BLaER1 treated with 17β-estradiol and CSF1 and Interleukin-3, amounts not matched to agents 10 nM and 100 nM (cell line): Measurements from ENCODE around the gene PTPRE.

Experiments
- H3K27ac ChIP-seq, 11 experiments: shearing (Covaris generic); formaldehyde crosslinking; 2 replicates each; pipeline ENCODE4 v1.8.1; 2022
- H3K27me3 ChIP-seq, 11 experiments: shearing (Covaris generic); formaldehyde crosslinking; 2 replicates each; pipeline ENCODE4 v1.8.1; 2022
- H3K36me3 ChIP-seq, 11 experiments: shearing (Covaris generic); formaldehyde crosslinking; 2 replicates each; pipeline ENCODE4 v1.8.1; 2022
- H3K4me1 ChIP-seq, 10 experiments: shearing (Covaris generic); formaldehyde crosslinking; 2 replicates each; pipeline ENCODE4 v1.8.1; 2022
- H3K4me2 ChIP-seq, 11 experiments: shearing (Covaris generic); formaldehyde crosslinking; 2 replicates each; pipeline ENCODE4 v1.8.1; 2022
- H3K4me3 ChIP-seq, 10 experiments: shearing (Covaris generic); formaldehyde crosslinking; 2 replicates each; pipeline ENCODE4 v1.8.1; 2022
- H3K9ac ChIP-seq, 11 experiments: shearing (Covaris generic); formaldehyde crosslinking; 2 replicates each; pipeline ENCODE4 v1.8.1; 2022
- H3K9me3 ChIP-seq, 11 experiments: shearing (Covaris generic); formaldehyde crosslinking; replicated peaks in 1 of 11; 2 replicates each; pipeline ENCODE4 v1.8.1; 2022
- H4K20me1 ChIP-seq, 11 experiments: shearing (Covaris generic); formaldehyde crosslinking; 2 replicates each; pipeline ENCODE4 v1.8.1; 2022
- Cebpa-rat ChIP-seq, 11 experiments: shearing (Covaris generic); IDR thresholded peaks; 2 replicates each; pipeline ENCODE4 v1.8.1; 2022

The PTPRE gene

DNA sequence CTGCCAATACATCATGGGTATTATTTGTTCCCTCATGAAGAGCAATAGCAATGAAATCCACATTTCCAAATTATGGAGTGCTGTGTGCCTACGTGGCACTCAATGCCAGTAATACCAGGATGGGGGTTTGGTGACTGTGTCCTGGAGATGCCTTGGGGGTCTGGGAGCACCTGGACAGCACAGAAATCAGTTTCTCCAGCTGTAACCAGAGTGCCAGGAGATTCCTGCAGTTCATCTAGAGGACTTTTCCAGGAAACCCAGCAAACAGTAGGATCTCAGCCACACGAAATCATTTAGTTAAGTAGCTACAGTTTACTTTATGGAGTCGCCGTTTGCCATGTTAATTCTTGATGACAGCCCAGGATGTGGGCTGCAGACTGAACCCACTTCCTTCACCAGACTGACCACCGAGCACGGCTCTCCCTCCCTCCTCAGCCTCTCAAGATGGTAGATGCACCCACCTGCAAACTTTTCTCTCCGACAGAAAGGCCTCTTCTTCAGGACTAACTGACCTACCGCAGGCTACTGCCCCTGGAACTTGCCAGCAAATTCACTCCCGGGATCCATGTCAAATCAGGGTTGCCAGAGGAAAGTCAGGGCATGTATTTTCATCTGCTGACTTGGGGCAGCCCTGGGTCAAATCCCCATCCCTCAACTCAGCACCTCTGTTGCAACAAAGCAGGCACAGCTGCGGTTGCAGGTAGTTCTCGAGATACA, 189.0 kb downstream of the PTPRE start:
- peak overlapping the region; percentile 22 to 77 (median 45) for H3K4me2 ChIP-seq
- H3K9me3 ChIP-seq, result no peaks in the 10 kb centered on the region
- peak overlapping the region in 1 of 11 experiments; percentile 1; a peak in 1 of 22 replicates for H3K27ac ChIP-seq
- peaks cover 13 to 40% (median 27%) of the 10 kb centered on the region in 10 experiments for H3K4me1 ChIP-seq
- TF ChIP-seq Cebpa-rat (IDR thresholded peaks at IDR 0.05), result no peak
- peaks cover 0 to 72% (median 51%) of the 10 kb centered on the region in 11 experiments; a peak in 15 of 22 replicates for H4K20me1 ChIP-seq
- H3K4me3 ChIP-seq, result no peak overlapping the region
- no peaks in the 10 kb centered on the region for H3K27me3 ChIP-seq
- no peak overlapping the region; a peak in 1 of 22 replicates for H3K9ac ChIP-seq
- H3K36me3 ChIP-seq, result peaks cover 0 to 65% (median 56%) of the 10 kb centered on the region in 11 experiments; a peak in 20 of 22 replicates

DNA sequence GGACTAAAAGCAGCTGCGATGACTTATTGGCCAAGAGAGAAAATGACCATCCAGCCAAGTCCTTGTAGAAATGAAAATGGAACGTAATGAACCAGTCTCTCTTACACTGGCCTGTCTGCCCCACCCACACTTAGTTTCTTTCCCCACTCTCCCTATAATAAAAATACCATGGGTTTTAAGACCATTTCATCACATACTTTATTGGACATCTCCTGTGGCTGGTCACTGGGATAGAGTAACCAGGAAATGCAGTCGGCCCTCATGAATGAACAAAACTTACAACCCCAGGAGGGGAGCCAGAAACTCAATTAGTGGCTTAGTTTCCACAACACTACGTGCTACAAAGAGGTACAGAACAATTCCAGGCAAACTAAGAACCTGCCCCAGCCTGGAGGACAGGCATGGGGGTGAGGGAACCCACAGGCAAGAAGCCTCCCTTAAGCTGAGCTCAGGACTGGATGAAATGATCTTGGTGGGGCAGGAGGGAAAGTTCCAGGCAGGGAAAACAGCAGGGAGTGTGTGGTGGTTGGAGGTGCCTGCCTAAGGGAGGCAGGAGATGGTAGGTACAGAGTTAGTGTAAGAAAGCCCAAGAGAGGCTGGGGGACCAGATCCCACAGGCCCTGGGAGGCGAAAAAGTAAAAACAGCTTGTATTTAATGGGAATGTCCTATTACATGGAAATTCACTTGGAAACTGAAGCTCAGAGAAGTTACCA, 189.7 kb downstream of the PTPRE start:
- Histone ChIP-seq H3K4me2 (peak overlapping the region; percentile 22 to 77 (median 45); a peak in 20 of 22 replicates), H3K36me3 (peaks cover 0 to 72% (median 64%) of the 10 kb centered on the region in 11 experiments; a peak in 20 of 22 replicates), H3K9me3 (no peaks in the 10 kb centered on the region), H4K20me1 (peaks cover 0 to 79% (median 58%) of the 10 kb centered on the region in 11 experiments; a peak in 15 of 22 replicates), H3K9ac (no peak overlapping the region), H3K4me1 (peaks cover 14 to 40% (median 27%) of the 10 kb centered on the region in 10 experiments), H3K27me3 (no peaks in the 10 kb centered on the region), H3K4me3 (no peak overlapping the region), H3K27ac (0 out of 22 replicates have a peak overlapping the region, but pooled peaks of 1 of the 11 experiments have one; percentile 1)
- TF ChIP-seq Cebpa-rat (IDR thresholded peaks at IDR 0.05), result no peak

DNA sequence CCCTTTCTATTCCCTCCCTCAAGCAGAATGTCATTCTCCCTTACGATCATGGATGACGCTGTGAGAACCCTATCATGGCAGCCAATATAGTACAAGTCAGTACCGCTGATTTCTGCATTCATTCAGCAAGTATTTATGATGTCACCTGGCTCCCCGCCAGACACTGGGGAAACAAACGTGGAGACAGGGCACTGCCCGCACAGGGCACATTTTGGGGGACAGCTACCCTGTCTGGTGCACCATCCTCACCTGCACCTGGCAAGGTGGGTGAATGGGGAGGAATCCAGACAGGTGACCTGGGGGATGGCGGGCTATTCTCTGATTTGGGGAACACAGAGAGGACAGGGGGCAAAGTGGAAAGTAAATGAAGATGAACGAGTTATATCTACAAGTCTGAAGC, 190.9 kb downstream of the PTPRE start:
- peaks cover 0 to 91% (median 67%) of the 10 kb centered on the region in 11 experiments; a peak in 16 of 22 replicates for H4K20me1 ChIP-seq
- H3K4me3 ChIP-seq, result no peak overlapping the region
- H3K9ac ChIP-seq, result no peak overlapping the region
- no peaks in the 10 kb centered on the region for H3K27me3 ChIP-seq
- no peaks in the 10 kb centered on the region for H3K9me3 ChIP-seq
- no peak overlapping the region for H3K27ac ChIP-seq
- H3K4me2 ChIP-seq, result peak overlapping the region in 3 of 11 experiments; percentile 13 to 71 (median 19); a peak in 4 of 22 replicates
- H3K4me1 ChIP-seq, result peaks cover 18 to 44% (median 28%) of the 10 kb centered on the region in 10 experiments
- H3K36me3 ChIP-seq, result peaks cover 0 to 84% (median 75%) of the 10 kb centered on the region in 11 experiments; a peak in 20 of 22 replicates
- no peak for TF ChIP-seq Cebpa-rat (IDR thresholded peaks at IDR 0.05)

DNA sequence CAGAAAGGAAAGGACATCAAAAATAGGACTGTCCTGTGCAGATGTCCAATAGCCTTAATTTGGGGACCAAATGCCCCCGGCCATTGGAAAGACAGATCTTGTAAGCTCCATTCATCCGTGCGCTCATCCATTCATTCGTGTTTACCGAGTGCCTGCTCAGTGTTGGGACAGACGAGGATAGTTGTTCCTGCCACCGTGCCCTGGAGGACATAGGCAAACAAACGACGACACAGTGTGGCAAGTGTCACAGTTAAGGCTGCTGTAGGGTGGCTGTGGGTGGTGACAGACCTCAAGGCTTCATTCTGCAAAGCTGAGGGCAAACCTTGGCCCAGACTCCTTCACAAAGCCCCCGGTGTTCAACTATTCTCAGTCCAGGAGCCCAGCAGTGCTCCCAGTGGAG, 191.7 kb downstream of the PTPRE start:
- Histone ChIP-seq H4K20me1 (peaks cover 0 to 95% (median 76%) of the 10 kb centered on the region in 11 experiments; a peak in 16 of 22 replicates), H3K9ac (no peak overlapping the region), H3K27ac (no peak overlapping the region), H3K36me3 (peaks cover 0 to 92% (median 83%) of the 10 kb centered on the region in 11 experiments; a peak in 20 of 22 replicates), H3K4me1 (peaks cover 18 to 45% (median 29%) of the 10 kb centered on the region in 10 experiments), H3K4me2 (peak overlapping the region in 1 of 11 experiments; percentile 19; a peak in 1 of 22 replicates), H3K27me3 (no peaks in the 10 kb centered on the region), H3K4me3 (no peak overlapping the region), H3K9me3 (no peaks in the 10 kb centered on the region)
- TF ChIP-seq Cebpa-rat (IDR thresholded peaks at IDR 0.05), result no peak

DNA sequence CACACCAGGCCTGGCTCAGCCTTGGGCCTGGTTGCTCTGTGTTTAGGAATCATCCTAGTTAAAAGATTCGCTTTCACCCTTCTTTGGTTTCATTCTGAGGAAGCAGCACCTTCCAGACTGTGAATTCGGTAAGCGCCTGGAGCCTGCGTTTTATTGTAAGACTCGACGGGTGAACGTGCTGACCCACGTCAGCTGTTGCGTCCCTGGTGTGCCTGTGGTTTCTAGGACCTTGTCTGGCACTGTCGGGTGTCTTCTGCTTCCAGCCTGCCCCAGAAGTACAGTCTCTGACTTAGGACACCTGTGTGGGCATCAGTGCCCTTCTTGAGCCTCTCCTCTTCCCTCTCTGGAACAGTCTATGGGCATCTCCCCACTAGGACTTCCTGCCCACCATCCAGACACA, 193.0 kb downstream of the PTPRE start:
- no peak for TF ChIP-seq Cebpa-rat (IDR thresholded peaks at IDR 0.05)
- peaks cover 0 to 100% (median 94%) of the 10 kb centered on the region in 11 experiments; a peak in 20 of 22 replicates for H3K36me3 ChIP-seq
- H3K4me3 ChIP-seq, result no peak overlapping the region
- no peak overlapping the region for H3K4me2 ChIP-seq
- H3K4me1 ChIP-seq, result peaks cover 18 to 45% (median 29%) of the 10 kb centered on the region in 10 experiments
- H3K27ac ChIP-seq, result no peak overlapping the region
- no peaks in the 10 kb centered on the region for H3K9me3 ChIP-seq
- no peaks in the 10 kb centered on the region for H3K27me3 ChIP-seq
- H4K20me1 ChIP-seq, result peaks cover 0 to 98% (median 88%) of the 10 kb centered on the region in 11 experiments; a peak in 16 of 22 replicates
- H3K9ac ChIP-seq, result no peak overlapping the region

DNA sequence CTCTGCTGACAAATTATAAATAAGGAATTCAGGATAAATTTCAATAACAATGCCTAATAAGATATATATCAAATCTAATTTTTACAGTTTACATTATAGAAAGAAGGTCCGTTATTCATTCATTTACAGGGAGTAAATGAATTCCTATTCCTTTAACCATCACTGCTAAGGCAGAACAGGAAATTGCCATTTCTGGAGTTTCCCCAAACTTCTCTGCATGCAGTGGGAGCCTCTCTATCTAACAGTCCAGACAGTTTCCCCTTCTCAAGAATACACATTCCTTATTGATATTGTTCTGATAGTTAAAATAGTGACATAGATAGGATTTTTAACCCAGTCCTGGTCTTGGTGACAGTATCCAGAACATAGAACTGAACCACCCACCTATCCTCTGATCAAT, 195.0 kb downstream of the PTPRE start:
- H3K27me3 ChIP-seq, result no peaks in the 10 kb centered on the region
- peaks cover 0 to 98% (median 92%) of the 10 kb centered on the region in 11 experiments; a peak in 16 of 22 replicates for H4K20me1 ChIP-seq
- no peak overlapping the region for H3K4me3 ChIP-seq
- H3K9ac ChIP-seq, result no peak overlapping the region
- TF ChIP-seq Cebpa-rat (IDR thresholded peaks at IDR 0.05), result no peak
- peak overlapping the region in 2 of 11 experiments; percentile 26 to 41; a peak in 2 of 22 replicates for H3K4me2 ChIP-seq
- peaks cover 17 to 100% (median 100%) of the 10 kb centered on the region in 11 experiments; a peak in 21 of 22 replicates for H3K36me3 ChIP-seq
- H3K9me3 ChIP-seq, result no peaks in the 10 kb centered on the region
- no peak overlapping the region for H3K27ac ChIP-seq
- H3K4me1 ChIP-seq, result peaks cover 5 to 27% (median 15%) of the 10 kb centered on the region in 10 experiments

DNA sequence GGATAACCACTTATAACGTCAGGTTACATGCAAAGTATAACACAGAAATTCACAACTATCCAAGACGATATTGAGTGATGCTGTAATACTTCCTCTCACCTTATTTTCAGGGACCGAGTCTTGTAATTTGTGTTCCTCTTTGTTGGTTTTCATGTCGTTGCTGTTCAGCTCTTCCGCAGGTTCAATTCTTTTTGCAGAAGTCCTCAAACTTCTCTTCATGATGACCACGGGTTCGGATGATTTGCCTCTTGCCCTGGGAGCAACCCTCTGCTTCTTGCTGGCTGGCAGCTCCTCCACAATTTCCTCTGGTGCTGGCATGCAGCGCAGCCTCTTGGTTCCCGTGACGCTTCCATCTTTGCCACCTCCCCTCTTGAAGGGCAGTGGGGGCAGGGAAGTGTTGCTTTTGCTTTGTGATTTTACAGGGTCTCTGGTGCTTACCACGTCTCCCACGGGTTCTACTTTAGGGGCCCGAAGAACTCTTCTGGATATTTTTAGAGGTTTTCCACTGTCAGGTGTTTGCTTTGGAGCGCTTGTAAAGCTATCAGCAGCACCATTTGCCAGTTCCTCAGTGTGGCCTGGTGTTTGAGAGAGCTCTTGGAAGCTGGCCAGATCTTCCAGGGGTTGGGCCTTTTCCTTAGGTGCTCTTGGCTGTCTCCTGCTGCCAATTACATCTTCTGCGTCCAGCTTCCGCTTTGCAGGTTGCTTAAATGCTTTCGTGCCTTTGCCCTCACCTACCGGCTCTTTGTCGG, 195.8 kb downstream of the PTPRE start:
- Histone ChIP-seq H4K20me1 (peaks cover 0 to 98% (median 91%) of the 10 kb centered on the region in 11 experiments; a peak in 16 of 22 replicates), H3K9me3 (no peaks in the 10 kb centered on the region), H3K4me1 (peaks cover 0 to 23% (median 9%) of the 10 kb centered on the region in 10 experiments; a peak in 14 of 20 replicates), H3K27me3 (no peaks in the 10 kb centered on the region), H3K9ac (no peak overlapping the region), H3K27ac (no peak overlapping the region), H3K4me3 (no peak overlapping the region), H3K4me2 (peak overlapping the region in 2 of 11 experiments; percentile 26 to 41; a peak in 3 of 22 replicates), H3K36me3 (peaks cover 20 to 100% (median 100%) of the 10 kb centered on the region in 11 experiments; a peak in 21 of 22 replicates)
- TF ChIP-seq Cebpa-rat (IDR thresholded peaks at IDR 0.05), result no peak

DNA sequence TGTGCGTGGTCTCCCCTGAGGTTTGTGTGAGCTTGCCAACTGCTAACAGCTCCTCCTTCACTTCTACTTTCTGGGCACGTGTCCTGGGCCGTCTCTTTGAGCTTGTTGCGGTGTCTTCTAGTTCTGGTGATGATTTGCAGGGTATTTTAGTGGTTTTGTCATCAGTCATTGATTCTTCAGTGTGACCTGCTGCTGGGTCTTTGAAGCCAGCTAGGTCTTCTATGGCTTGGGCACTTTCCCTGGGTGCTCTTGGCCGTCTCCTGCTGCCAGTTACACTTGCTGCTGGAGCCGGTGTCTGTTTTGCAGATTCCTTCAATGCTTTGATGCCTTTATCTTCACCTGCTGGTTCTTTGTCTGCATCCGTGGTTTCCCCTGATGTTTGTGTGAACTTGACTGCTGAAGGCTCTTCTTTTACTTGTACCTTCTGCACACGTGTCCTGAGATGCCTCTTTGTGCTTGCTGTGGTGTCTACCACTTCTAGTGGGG, 196.4 kb downstream of the PTPRE start:
- peaks cover 0 to 98% (median 90%) of the 10 kb centered on the region in 11 experiments; a peak in 16 of 22 replicates for H4K20me1 ChIP-seq
- H3K4me2 ChIP-seq, result no peak overlapping the region
- H3K9ac ChIP-seq, result no peak overlapping the region
- no peak for TF ChIP-seq Cebpa-rat (IDR thresholded peaks at IDR 0.05)
- H3K4me1 ChIP-seq, result peaks cover 0 to 16% (median 3%) of the 10 kb centered on the region in 10 experiments; a peak in 9 of 20 replicates
- no peaks in the 10 kb centered on the region for H3K9me3 ChIP-seq
- H3K36me3 ChIP-seq, result peaks cover 22 to 100% (median 100%) of the 10 kb centered on the region in 11 experiments; a peak in 21 of 22 replicates
- no peak overlapping the region for H3K27ac ChIP-seq
- no peaks in the 10 kb centered on the region for H3K27me3 ChIP-seq
- H3K4me3 ChIP-seq, result no peak overlapping the region
